GM10248 (cell line): ENCODE measurements around the gene KCNIP3.

ENCODE experiments used
- CTCF ChIA-PET: fragments of 300-600 bp; sonication (Branson Sonifier 250); formaldehyde crosslinking; extraction: SDS; loops from one replicate; lab custom pipeline; 2021; ENCODE audit warnings: antibody characterized with exemption; lab: Yijun Ruan, JAX
- POLR2A ChIA-PET: fragments of 350-650 bp; sonication (Branson Sonifier 250); formaldehyde crosslinking; extraction: SDS; loops from one replicate; lab custom pipeline; 2020; ENCODE audit warnings: antibody characterized with exemption; lab: Yijun Ruan, JAX
- DNase-seq: peaks from one replicate; pipeline ENCODE4 v3.0.0; 2012; ENCODE audit errors: extremely low spot score
- CTCF ChIP-seq: IDR thresholded peaks from 2 replicates; pipeline ENCODE4 v1.5.1; 2012; ENCODE audit warnings: mild to moderate bottlenecking, low read depth; ENCODE audit errors: extremely low read depth, missing control alignments, control extremely low read depth

KCNIP3 gene

GRCh38 chr2:95345563-95346230 is 48.5 kb downstream of the KCNIP3 start:
- TF ChIP-seq CTCF: peak; percentile 93
- CTCF ChIA-PET: interaction anchor here (0.8 to 3.4 kb wide), 15 partner anchors 9 to 378 kb away, joined by 3 to 27 read pairs (median 8); partner anchors contain the start of gene FAHD2A
- POLR2A ChIA-PET: no interaction called here
- peak; percentile 88 for DNase-seq

GRCh38 chr2:95346231-95346737 is 49.1 kb downstream of the KCNIP3 start:
- peak; percentile 40 for DNase-seq
- TF ChIP-seq CTCF: no peak
- POLR2A ChIA-PET: no interaction called here
- CTCF ChIA-PET: interaction anchor here (0.8 to 3.4 kb wide), 8 partner anchors 11 to 64 kb away, joined by 3 to 27 read pairs (median 10); partner anchors contain the start of gene FAHD2A

DNA sequence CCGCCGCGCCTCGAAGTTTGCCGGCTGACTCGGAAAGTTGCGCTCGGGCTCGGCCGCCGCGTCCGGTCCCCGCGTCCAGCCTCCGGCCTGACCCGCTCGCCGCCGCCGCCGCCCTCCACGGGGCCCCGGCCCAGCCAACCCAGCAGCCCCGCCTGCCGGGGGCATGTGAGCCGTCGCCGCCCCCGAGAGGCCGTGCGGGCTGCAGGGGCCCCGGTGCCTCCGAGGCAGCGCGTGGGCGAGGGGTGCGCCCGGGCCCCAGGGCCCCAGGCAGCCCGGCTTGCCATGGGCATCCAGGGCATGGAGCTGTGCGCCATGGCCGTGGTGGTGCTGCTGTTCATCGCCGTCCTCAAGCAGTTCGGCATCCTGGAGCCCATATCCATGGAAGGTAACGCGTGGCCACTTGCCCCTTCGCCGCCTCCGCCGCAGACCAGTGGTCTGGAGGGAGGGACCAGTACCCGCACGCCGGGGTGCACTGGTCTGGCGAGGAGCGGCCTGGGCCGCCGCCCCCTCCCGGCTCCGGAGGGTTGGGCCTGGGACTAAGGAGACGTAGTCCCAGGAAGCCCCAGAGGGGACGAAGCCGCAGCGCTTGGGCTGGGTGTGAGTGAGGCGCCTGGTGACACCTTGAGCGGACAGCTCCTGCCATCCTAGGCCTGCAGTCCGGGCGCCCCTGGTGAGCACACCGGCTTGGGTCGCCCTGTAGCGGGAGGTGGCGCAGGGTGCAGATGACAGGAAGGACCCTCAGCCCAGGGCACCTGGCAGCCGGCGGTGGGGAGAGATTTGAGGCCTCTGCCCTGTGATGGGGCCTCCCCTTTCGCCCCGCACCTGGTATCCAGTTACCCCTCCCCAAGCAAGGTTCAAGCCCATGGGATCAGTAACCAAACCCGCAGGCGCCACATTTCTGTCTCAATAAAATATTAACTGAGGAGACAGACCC is 49.9 kb downstream of the KCNIP3 start:
- DNase-seq: no peak
- TF ChIP-seq CTCF: no peak
- POLR2A ChIA-PET: no interaction called here
- CTCF ChIA-PET: interaction anchor here (1.0 kb wide), 1 partner anchor 11 kb away, joined by 4 read pairs; no protein-coding TSS in a partner anchor

DNA sequence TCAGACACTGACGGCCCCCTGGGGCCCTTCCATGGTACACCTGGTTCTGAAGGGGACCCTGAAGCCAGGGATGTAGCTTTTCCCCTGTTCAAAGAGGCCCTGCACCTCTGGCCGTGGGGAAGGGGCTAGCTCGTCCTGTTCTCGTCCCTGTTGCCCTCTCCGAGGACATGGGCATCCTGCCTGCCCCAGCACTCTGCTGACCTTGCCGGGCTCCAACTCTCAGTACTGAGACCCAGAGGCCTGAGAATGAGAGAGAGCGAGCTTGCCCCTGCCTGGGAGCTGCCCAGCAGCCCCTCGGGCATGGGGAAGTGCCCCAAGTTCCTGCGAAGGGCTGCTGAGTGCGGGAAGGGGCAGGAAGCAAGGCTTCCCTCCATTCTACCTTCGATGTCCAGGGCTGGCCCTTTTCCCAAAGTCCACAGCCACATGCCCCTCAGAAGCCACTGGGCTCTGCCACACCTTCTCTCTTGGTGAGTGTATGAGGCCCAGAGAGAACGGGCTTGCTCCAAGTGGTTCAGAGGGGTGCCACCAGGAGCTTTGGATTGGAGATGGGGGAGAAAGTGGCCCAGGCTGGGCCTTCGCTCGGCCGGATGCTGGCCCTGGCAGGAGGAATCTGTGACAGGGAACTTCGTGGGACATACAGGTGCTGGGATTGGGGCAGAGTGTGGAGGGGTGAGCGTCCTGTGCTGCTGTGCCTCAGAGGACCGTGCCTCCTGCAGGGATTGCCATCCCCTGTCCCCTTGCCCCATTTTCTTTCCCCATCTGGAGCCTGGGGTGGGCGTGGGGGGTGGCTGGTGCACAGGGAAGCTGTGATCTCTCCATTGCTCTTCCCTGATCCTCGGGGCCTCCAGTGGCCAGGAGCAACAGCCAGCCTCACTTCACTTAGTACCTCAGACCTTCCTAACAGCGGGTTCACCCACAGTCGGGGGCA is 50.8 kb downstream of the KCNIP3 start:
- ChIA-PET CTCF (interaction anchor here (1.0 kb wide), 1 partner anchor 10 kb away, joined by 4 read pairs; no protein-coding TSS in a partner anchor), POLR2A (no interaction called here)
- TF ChIP-seq CTCF: no peak
- no peak for DNase-seq

- no peak for TF ChIP-seq CTCF
- CTCF ChIA-PET: no interaction called here
- no peak for DNase-seq
- POLR2A ChIA-PET: no interaction called here
Observed at GRCh38 chr2:95348609-95349567, 51.7 kb downstream of the KCNIP3 start.
